Fibroblast of lung (primary cell): ENCODE results near the gene ABCG2. TPM values are rescaled to one million over a fixed set of nuclear protein-coding genes. Genes with fewer than 3 reads are reported as not detected.

Experiments used
- DNase-seq, 2 donors: peaks; one replicate each; pipeline versions ENCODE4 v3.0.0 to v3.0.0-alpha.2; 2010; ENCODE audit warnings: low read depth in 2 of 2
- H2AFZ ChIP-seq: 2 replicates; pipeline ENCODE4 v1.5.1; 2012; ENCODE audit warnings: low read length, control low read depth, inconsistent platforms
- H3K27ac ChIP-seq: 2 replicates; pipeline ENCODE4 v1.5.1; 2011; ENCODE audit warnings: low read length, control low read depth; ENCODE audit not compliant: insufficient read depth
- H3K27me3 ChIP-seq: 2 replicates; pipeline ENCODE4 v1.5.1; 2011; ENCODE audit warnings: mild to moderate bottlenecking, low read length; ENCODE audit not compliant: control insufficient read depth, insufficient read depth
- H3K36me3 ChIP-seq: 2 replicates; pipeline ENCODE4 v1.5.1; 2011; ENCODE audit warnings: low read length; ENCODE audit not compliant: control insufficient read depth, insufficient read depth
- H3K4me1 ChIP-seq: 2 replicates; pipeline ENCODE4 v1.5.1; 2011; ENCODE audit warnings: low read length; ENCODE audit not compliant: control insufficient read depth, insufficient read depth; ENCODE audit errors: extremely low read depth
- H3K4me2 ChIP-seq: 2 replicates; pipeline ENCODE4 v1.5.1; 2011; ENCODE audit warnings: low read length, control low read depth; ENCODE audit not compliant: insufficient read depth; ENCODE audit errors: extremely low read depth
- H3K4me3 ChIP-seq, 4 experiments: fragments of 200-600 bp in 1 of 4; sonication (generic) in 1 of 4; replicated peaks in 1 of 4; 2 replicates each; pipeline ENCODE4 v1.5.1; 2011 to 2016; ENCODE audit warnings: low read length in 4 of 4, low read depth in 3 of 4, mild to moderate bottlenecking in 3 of 4, control low read depth in 2 of 4, inconsistent platforms in 1 of 4, mixed read lengths in 1 of 4; ENCODE audit not compliant: insufficient read depth in 1 of 4; ENCODE audit errors: control extremely low read depth in 1 of 4
- H3K79me2 ChIP-seq: 2 replicates; pipeline ENCODE4 v1.5.1; 2012; ENCODE audit warnings: mild to moderate bottlenecking, low read length, inconsistent platforms; ENCODE audit not compliant: control insufficient read depth, insufficient read depth
- H3K9ac ChIP-seq: 2 replicates; pipeline ENCODE4 v1.5.1; 2011; ENCODE audit warnings: mild to moderate bottlenecking, low read length, control low read depth; ENCODE audit not compliant: insufficient read depth
- H3K9me3 ChIP-seq: 2 replicates; pipeline ENCODE4 v1.5.1; 2012; ENCODE audit warnings: low read depth, low read length; ENCODE audit not compliant: control insufficient read depth, insufficient read depth
- H4K20me1 ChIP-seq: 2 replicates; pipeline ENCODE4 v1.5.1; 2011; ENCODE audit warnings: low read length; ENCODE audit not compliant: control insufficient read depth, insufficient read depth; ENCODE audit errors: extremely low read depth
- CTCF ChIP-seq, 2 donors: IDR thresholded peaks in 1 of 2; conservative IDR thresholded peaks in 1 of 2; 1 replicate in 1 of 2; 2 replicates in 1 of 2; pipeline ENCODE4 v1.5.1; 2011 to 2012; ENCODE audit warnings: low read length in 2 of 2, control low read depth in 1 of 2, inconsistent platforms in 1 of 2, low read depth in 1 of 2, mild to moderate bottlenecking in 1 of 2
- EZH2 ChIP-seq: IDR thresholded peaks from 2 replicates; pipeline ENCODE4 v1.5.1; 2012; ENCODE audit warnings: low read length, control low read depth, mild to moderate bottlenecking; ENCODE audit errors: missing control alignments
- polyA plus RNA-seq, 2 donors: library from polyadenylated mRNA; depleted of rRNA in 1 of 2; stranded (reverse) in 1 of 2; unstranded in 1 of 2; fragments of >200 nt; gene quantifications; 2 replicates each; pipeline ENCODE4 v1.2.1, GENCODE V29; 2011 to 2012; ENCODE audit warnings: missing spikeins in 1 of 2
- total RNA-seq: library from RNA; depleted of rRNA; stranded (reverse); fragments of >200 nt; gene quantifications from 2 replicates; pipeline ENCODE4 v1.2.1, GENCODE V29; 2014

The ABCG2 gene
- total and polyA plus RNA-seq, 2 donors (not counting 1 experiment from before 2014, with no cell fraction given) = 1.3 to 5.5 TPM

- Histone ChIP-seq H3K4me1 (peaks cover 5% of the 10 kb centered on the region), H3K27ac (no peak overlapping the region), H3K9ac (no peak overlapping the region), H3K27me3 (no peaks in the 10 kb centered on the region), H4K20me1 (no peaks in the 10 kb centered on the region), H3K36me3 (no peaks in the 10 kb centered on the region), H3K9me3 (no peaks in the 10 kb centered on the region), H3K79me2 (no peaks in the 10 kb centered on the region), H3K4me2 (no peak overlapping the region), H2AFZ (no peak overlapping the region), H3K4me3 (no peak overlapping the region)
- DNase-seq = peak in 1 of 2 donors; percentile 9
- TF ChIP-seq CTCF (conservative IDR thresholded peaks at IDR 0.05 in 1 of 2, IDR thresholded peaks at IDR 0.05 in 1 of 2; ENCODE audit: low read depth in 1 of 2, low read length in 2 of 2) = no peak
- no peak for TF ChIP-seq EZH2
These were observed 60.7 kb downstream of the ABCG2 start for GRCh38 chr4:88097781-88098180.

DNA sequence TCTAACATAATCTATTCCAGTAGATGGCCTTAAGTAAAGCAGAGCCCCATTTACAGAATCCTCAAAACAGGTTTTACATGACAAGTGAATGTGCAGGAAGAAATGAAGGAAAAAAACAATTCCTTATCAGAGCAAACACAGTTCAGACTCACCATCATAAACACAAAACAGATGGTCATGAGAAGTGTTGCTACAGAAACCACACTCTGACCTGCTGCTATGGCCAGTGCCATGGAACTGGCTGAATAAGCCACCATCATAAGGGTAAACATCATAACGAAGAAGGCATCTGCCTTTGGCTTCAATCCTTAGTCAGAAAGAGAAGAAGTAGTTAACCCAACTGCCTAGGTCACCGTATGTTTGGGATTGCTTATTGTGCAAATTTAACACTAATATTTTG is 61.1 kb downstream of the ABCG2 start:
- H3K4me3 ChIP-seq = no peak overlapping the region
- H2AFZ ChIP-seq = no peak overlapping the region
- no peaks in the 10 kb centered on the region for H3K27me3 ChIP-seq
- H3K27ac ChIP-seq = no peak overlapping the region
- H3K4me2 ChIP-seq = peak overlapping the region; percentile 15
- no peaks in the 10 kb centered on the region for H4K20me1 ChIP-seq
- no peaks in the 10 kb centered on the region for H3K79me2 ChIP-seq
- DNase-seq = peak in 1 of 2 donors; percentile 28
- H3K9me3 ChIP-seq = no peaks in the 10 kb centered on the region
- no peaks in the 10 kb centered on the region for H3K36me3 ChIP-seq
- H3K4me1 ChIP-seq = peaks cover 5% of the 10 kb centered on the region
- no peak for TF ChIP-seq CTCF (conservative IDR thresholded peaks at IDR 0.05 in 1 of 2, IDR thresholded peaks at IDR 0.05 in 1 of 2; ENCODE audit: low read depth in 1 of 2, low read length in 2 of 2)
- no peak for TF ChIP-seq EZH2
- no peak overlapping the region for H3K9ac ChIP-seq

DNA sequence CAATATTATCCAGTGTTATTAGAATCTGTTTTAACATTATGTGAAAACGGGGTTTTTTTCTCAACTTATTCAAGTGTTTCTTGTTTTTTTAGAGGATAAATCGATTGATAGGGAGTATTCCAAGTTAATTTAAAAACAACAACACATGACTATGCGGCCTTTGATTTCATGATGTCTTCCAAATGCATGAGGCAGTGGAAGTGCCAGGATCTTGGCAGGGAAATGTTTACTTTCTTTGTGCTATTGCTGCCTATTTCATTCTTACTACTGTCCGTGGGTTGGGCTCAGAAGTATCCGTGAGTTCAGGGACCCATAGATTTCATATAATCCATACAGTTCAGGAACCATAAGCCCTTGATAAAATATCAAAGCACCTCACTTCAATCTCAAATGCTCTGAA is 64.6 kb downstream of the ABCG2 start:
- no peaks in the 10 kb centered on the region for H3K36me3 ChIP-seq
- H3K9me3 ChIP-seq = no peaks in the 10 kb centered on the region
- no peaks in the 10 kb centered on the region for H4K20me1 ChIP-seq
- no peak overlapping the region for H2AFZ ChIP-seq
- DNase-seq = no peak
- no peak overlapping the region for H3K4me3 ChIP-seq
- peaks cover 5% of the 10 kb centered on the region for H3K4me1 ChIP-seq
- H3K27me3 ChIP-seq = no peaks in the 10 kb centered on the region
- no peak overlapping the region for H3K27ac ChIP-seq
- no peak for TF ChIP-seq EZH2
- TF ChIP-seq CTCF (conservative IDR thresholded peaks at IDR 0.05 in 1 of 2, IDR thresholded peaks at IDR 0.05 in 1 of 2; ENCODE audit: low read depth in 1 of 2, low read length in 2 of 2) = no peak
- no peaks in the 10 kb centered on the region for H3K79me2 ChIP-seq
- H3K4me2 ChIP-seq = no peak overlapping the region
- no peak overlapping the region for H3K9ac ChIP-seq
